ENCODE results near the gene SDC1.
"Not testable (repeated sequence)": the region's sequence is repeated elsewhere in the genome, so short reads cannot be mapped to it uniquely, and the experiment has no call there.

SDC1 gene, protein sequence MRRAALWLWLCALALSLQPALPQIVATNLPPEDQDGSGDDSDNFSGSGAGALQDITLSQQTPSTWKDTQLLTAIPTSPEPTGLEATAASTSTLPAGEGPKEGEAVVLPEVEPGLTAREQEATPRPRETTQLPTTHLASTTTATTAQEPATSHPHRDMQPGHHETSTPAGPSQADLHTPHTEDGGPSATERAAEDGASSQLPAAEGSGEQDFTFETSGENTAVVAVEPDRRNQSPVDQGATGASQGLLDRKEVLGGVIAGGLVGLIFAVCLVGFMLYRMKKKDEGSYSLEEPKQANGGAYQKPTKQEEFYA

DNA sequence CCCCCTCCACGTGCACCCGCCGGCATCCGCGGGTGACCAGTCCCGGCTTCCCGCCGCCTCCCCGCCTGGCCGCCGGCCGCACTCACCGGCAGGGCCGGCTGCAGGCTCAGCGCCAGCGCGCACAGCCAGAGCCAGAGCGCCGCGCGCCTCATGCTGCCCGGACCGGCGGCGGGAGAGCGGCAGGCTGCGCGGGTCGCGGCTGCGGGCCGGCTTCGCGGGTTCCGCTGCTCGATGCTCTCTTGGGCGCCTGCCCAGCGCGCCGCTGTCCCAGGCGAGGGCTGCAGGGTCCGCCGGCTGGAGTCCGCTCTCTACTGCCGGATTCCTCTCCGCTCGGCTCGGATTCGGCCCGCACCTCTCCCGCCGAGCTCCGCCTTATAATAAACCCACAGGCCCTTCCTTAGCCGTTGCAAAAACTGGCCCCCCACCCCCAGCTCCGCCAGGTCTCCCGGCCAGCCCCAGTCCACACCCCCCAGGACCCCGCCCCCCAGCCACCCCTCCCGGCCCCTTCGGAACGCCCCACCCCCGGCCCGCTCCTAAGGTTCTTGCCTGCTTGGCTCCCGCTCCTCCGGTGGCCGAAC, at the start of gene SDC1:
Gene SDC1, minus strand, starts transcription at position 415 of the 578 bp plus-strand sequence. Its CDS starts 263 bp downstream, at position 152.
- DNase-seq: no peak

DNA sequence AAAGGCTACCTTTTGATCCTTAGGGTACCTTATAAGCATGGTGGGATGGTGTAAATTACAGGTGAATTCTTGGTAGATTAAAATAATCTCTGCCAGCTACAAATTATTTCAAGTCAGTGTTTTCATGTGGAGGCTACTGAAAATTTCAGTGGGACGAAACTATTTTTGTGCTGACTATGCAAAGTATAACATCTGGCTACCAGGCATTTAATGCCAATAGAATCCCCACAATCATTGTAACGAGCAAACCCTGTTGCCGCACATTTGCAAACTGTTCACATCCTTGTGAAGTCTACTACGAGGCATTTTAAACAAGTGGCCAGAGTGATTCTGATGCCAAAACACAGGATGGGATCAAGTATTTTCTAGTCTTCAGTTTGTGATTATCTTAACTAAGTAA, 48.1 kb upstream of the SDC1 start:
- DNase-seq: no peak

DNA sequence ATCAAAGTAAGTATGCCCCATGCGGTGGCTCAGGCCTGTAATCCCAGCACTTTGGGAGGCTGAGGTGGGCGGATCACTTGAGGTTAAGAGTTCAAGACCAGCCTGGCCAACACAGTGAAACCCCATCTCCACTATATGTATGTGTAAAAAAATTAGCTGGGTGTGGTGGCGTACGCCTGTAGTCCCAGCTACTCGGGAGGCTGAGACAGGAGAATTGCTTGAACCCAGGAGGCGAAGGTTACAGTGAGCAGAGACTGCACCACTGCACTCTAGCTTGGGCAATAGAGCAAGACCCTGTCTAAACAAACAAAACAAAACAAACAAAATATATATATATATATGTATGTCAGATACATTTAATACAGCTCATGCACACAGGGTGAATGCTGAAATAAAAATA, 43.4 kb upstream of the SDC1 start:
- DNase-seq: not testable (repeated sequence)

DNA sequence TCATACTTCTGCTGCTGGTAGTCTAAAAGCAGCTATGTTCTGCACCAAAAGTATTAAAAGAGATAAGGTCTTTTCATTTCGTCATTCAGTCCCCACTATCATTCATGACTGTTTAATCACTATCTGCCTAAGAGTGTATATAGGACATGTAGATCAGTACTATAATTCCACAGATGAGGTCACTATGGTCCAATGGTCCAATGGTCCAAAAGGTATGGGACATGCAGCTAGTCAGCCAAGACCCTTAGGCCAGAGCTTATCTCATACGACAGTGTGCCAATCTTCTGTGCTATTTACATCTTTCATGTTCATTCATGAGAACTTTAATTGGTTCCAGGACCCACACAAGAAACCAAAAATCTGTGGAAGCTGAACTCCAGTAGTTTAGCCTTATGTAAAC, 42.6 kb upstream of the SDC1 start:
- no peak for DNase-seq

DNA sequence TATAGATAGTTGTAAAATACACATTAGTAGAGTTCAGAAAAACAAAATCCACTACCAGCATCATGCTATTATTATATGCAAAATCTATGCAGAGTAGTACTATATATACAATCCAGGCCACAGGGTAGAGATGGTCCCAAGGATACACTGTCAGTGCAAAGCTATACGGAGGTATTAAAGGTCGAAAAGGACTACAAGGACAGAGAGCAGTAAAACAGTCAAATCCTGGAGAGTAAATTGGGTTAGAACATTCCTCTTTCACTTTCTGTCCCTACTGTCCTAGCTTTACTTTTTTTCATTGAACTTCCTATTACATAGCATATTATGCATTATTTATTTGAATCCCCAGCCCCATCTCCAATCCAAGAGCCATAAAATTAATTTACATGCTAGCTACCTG, 39.7 kb upstream of the SDC1 start:
- DNase-seq: no peak

DNA sequence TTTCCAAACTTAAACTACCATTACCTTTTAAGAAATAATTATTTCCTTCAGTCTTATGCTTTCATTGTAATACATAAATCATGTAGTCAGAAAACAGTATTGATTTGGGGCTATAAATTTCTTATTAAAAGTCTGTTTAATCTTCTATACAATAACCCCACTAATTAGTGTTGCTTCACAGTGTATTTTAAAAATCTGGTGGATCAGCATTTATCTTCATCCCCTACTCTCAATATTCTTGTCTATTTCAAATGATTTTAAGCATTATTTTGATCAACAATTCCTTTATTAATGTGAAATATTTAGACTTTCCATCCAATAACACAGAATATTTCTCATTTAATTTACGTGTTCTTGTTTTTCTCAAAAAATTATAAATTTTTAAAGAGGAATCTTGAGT, 32.5 kb upstream of the SDC1 start:
- DNase-seq: no peak

DNA sequence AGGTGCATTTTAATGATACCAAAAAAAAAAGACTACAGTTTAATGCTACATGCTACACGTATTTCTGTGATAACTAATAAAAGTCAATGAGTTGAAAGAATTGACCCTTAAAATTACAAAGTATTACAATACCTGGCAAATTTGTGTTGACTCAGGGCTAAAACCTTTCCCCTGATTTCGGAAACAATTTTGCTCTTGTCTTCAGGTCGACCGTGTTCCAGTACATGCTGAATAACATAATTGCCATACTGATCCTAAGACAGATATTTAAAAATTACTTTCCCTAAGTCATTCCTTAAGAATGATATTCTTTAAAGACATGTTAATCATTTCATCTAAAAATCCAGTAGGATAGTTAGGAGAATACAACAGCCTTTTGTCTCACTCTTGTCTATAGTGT, 29.8 kb upstream of the SDC1 start:
- DNase-seq: no peak

DNA sequence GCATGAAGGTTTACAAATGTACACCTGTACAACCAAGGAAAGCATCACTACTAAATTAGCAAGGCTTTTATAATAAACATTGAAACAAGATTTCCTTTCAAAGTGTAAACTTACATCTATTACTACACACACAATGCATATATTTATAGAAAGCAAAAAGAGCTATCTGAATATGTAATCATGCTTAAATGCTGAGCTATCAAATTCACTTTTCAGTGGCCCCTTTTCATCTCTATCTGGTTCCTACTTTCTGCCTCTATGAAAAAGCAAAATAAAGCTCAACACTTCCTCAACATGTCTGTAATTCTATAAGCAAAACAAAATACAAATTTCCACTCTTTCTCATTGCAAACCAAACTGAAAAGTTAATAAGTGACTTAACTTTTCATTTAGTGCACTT, 25.5 kb upstream of the SDC1 start:
- no peak for DNase-seq

DNA sequence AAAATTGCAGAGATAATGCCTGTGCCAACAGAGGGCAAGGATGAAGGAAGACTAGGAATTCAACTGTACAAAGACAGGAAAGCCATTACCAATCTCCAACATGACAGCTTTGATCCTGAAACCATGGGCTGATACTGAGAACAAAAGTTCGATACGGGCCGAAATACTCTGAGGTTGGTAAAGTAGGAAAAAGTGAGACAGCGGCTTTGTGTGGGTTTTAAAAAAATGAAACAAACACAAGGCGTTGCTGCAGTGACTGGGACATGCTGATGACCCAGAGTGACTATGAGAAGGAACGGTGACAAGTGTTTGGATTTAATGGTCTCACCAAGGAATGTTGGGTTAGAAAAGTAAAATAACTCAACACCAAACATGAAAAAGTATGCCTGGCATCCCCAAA, 24.2 kb upstream of the SDC1 start:
- DNase-seq: no peak

DNA sequence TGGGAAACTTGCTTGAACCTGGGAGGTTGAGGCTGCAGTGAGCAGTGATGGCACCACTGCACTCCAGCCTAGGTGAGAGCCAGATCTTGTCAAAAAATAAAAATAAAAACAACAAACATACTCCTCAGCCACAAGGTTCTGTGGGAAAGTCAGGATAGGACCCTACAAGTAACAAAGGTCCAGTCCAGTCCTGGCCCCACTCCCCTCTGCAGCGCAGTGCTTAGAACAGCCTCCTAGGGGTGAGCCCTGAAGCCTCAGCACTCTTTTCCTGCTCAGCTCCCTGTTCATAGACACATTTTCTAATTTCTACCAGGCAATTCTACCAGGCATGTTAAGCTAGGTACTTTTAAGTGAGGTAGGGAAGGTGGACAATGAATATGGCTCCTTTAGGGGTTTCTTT, 22.2 kb upstream of the SDC1 start:
- DNase-seq: no peak

DNA sequence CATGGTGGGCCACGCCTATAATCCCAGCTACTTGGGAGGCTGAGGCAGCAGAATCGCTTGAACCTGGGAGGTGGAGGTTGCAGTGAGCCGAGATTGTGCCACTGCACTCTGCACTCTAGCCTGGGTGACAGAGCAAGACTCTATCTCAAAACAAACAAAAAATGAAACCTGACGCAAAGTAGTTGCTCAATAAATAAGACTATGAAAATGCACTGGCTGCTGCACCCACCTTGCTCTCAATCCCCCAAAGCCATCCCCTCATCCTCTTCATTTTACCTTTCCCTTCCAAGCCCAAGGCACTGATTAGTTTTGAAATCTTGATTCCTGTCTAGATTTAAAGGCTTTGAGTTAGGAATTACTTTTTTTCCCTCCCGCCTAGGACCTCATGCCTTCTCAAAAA, 18.7 kb upstream of the SDC1 start:
- DNase-seq: not testable (repeated sequence)

DNA sequence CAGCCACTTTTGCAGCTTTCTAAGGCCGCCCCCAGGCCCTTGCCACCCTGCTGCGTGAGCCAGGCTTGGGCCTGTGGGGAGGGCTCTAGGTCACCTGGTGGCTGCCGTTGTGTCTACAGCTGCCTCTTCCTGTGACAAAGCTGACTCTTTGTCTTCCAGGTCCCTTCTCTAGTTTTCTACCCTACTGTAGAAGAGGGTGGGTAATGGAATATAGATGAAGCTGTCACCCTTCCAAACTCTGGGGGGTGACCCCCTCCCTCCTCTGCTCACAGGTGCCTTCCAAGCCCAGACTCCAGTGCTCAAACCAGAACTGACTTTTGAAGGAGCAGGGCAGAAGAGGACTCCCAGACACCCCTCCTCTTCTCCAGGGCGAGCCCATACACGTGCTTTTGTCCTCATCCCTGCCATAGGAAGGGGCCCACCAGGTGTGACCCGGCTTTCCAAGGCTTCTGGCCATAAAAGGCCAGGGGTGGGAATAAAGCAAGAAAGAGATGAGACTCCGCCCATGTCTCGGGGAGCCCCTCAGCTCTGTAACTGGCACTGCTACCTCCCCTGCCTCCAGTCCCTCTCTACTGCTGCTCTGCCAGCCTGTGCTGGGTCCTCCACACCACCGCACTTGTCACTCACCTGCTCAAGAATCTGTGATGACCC, 17.9 kb upstream of the SDC1 start:
- DNase-seq: no peak

DNA sequence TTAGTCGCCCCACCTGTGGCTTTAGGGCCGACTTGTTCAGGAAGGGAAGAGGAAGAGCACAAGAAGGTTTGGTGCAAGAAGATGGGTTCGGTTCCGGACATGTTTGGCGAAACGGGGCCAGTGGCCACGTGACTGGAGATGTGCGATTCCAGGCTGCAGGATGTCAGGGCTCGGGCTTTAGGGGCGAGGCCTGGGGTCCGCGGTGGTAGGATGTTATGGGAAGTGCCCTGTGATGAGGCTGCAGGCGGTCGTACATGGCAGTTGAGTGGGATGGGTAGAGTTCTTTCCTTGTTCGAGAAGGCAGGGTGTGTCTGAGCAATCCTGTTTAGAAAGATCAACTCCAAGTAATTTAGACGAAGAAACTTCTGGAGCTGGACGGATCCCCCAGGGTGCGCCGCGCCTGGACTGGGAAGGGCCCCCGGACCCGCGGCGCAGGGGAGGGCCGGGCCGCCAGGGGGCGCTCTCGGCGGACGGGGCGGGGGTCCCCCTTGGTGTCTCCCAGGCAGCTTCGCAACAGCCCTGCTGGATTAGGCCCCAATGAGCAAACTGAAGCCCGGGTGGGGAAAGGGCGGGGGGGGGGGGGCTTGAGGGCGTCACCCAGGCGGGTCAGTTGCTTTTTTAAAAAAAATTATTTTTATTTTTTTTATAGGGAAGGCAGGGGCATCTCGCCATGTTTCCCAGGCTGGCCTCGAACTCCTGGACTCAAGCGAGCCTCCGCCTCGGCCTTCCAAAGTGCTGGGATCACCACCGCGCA, 17.2 kb upstream of the SDC1 start:
- DNase-seq: peak; percentile 71

DNA sequence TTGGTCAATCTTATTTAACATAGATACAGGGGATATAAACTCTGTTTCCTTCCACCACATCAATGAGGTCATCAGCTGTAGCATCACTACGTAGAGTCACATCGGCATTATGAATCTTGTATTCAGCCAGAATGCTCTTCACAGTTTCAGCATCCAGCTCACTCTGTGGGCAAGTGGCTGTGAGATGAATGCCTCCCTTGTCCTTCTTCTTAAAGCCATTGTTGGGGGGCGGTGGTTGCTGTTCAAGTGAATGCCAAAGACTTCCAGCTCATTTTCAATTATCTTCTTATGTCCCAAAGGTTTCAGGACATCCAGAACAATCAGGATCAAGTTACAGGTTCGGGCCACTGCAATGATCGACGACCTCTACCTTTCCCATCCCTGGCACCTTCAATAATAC, 15.4 kb upstream of the SDC1 start:
- not testable (repeated sequence) for DNase-seq

DNA sequence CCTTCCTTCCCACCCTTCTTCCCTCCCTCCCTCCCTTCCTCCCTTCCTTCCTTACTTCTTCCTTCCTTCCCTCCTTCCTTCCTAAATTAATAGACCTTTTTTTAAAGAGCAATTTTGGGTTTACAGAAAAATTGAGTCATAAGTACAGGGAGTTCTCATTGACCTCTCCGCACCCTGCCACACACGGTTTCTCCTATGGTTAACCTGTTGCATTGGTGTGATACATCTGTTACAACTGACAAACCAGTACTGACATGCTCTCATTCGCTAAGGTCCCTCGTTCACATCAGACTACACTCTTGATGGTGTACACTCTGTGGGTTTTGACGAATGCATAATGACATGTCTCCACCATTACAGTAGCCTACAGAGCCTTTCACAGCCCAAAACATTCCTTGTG, 11.6 kb upstream of the SDC1 start:
- no peak for DNase-seq

DNA sequence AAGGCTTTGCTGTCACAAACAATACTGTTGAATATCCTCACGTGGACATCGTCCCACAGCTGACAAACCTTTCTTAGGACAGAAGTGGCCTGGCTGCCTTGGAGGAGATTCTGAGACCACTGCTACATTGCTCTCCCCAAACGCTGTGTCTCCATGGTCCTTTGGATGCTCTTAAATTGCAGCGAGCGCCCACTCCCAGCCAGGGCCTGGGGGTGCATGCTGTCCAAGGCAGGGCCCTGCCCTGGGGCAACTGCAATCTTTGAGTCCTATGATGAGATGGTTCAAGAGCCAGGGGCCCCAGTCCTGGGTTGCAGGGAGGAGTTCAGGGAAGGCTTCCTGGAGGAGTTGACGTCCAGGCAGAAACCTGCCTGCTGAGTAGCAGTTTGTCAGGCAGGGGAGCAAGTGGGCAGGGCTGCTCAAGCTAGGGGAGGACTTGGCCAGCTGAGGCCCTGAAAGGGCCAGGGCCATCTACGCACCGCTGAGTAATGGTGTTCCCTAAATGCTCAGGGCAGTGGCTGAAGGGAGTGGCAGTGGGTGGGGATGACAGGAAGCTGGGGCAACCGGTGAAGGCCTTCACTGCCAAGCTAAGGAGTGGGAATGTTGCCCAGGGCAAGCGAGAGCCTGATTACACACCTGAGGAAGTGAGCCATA, 10.8 kb upstream of the SDC1 start:
- peak; percentile 32 for DNase-seq

DNA sequence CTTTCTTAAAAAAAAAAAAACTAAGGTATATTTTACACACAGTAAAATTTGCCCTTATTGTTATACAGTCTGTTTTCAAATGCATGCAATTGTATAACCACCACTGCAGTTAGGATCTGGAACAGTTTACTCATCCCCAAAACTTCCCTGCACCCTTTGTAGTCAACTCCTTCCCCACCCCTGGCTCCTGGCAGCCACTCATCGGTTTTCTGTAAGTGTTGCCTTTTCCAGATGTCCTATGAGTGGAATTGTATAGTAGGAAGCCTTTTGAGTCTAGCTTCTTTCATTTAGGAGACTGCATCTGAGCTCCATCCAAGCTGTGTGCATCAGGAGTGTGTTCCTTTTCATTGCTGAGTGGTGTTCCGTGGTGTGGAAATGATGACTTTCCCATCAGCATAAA, 9.7 kb upstream of the SDC1 start:
- DNase-seq: not testable (repeated sequence)

DNA sequence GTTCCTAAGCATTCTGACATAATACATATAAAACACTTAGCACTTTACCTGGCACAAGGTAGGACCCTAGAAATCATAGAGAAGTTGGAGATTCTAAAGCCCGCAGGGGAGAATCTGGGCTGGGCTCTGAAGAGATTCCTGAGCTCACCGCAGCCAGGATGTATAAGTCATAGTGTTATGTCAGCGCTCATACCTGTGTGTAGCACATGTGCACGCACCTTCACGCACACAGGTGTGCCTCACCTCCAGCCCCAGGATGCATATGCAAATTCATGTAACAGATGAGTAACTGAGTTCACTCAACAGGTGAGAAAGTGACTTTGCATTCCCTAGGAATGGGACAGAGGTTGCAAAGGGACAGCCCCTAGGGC, 7.9 kb upstream of the SDC1 start:
- peak; percentile 24 for DNase-seq

DNA sequence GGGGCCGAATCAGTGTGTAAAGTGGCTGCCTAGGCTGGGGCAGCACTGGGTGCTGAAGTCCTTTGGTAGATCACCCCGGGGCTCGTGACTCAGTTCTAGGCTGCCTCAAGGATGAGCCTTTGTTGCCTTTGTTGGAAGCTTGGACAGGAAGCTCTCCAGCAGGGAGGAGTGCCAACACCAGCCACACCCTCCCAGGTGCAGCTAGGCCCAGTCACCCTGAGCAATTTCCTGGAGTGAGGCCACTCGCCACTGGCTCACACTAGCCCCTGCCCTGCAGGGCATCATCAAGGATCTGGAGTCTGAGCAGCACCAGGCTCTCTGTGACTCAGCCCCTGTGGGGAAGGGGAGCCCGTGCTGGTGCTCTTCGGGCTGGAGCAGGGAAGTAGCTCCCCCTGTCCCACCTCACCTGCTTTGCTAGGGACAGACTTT, 6.7 kb upstream of the SDC1 start:
- DNase-seq: peak; percentile 47

DNA sequence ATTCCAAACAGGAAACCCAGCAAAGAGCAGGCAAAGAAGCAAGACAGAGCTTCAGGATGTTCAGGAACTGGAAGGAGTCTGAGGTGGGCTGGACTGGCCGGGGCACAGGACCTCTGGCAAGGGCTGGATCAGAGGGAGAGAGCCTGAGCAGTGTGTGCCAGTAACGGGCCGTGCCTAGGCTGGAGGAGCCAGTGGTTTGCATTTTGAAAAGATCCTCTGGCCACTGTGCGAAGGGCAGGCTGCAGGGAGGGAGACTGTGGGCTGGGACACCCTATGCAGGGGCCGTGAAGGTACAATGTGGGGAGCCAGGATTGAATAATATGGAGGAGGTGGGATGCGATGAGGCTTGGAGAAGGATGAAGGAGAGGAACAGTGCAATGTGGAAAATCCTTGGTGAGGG, 6.2 kb upstream of the SDC1 start:
- DNase-seq: peak; percentile 28

DNA sequence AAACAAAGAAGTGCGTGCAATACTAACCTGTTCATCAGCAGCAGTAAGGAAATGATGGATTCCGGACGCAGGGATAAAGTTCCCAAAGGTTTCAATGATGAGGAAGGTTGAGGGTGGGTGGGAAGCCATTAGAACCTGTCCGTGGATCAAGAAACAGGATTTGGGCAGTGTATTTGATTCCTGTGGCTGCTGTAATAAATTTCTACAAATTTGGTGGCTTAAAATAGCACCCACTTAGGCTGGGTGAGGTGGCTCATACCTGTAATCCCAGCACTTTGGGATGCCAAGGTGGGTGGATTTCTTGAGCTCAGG, 5.1 kb upstream of the SDC1 start:
- no peak for DNase-seq

DNA sequence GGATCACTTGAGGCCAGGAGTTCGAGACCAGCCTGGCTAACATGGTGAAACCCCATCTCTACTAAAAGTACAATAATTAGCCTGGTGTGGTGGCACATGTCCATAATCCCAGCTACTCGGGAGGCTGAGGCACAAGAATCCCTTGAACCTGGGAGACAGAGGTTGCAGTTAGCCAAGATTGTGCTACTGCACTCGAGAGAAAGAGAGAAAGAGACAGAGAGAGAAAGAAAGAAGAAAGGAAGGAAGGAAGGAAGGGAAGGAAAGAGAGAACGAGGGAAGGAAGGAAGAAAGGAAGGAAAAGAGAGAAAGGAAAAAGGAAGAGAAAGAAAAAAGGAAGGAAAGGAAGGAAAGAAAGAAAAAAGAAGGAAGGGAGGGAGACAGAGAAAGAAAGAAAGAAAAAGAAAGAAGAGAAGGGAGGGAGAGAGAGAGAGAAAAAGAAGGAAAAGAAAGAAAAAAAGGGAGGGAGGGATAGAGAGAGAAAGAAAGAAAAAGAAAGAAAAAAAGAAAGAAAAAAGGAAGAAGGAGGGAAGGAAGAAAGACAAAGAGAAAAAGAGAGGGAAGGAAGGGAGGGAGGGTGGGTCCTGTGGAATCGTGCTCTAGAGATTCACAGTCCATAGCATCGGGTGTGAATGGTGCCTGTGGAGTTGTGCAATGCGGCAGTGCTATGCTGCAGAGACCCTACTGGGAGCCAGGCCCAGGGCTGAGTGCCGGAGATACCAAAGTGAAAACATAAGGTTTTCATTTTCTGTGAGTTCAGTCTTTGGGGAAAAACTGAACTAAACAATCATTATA, 4.6 kb upstream of the SDC1 start:
- no peak for DNase-seq

All from activated CD8-positive, alpha-beta memory T cell treated with anti-CD3 and anti-CD28 coated beads for 24 hours (primary cell).